Measurements from ENCODE around the gene RSRC1. TPM values are rescaled to one million over a fixed set of nuclear protein-coding genes. Genes with fewer than 3 reads are reported as not detected.

Gene RSRC1
- total and polyA plus RNA-seq, 2 of the 8 experiments (the other 6 are each of a cell fraction or from before 2014, with no cell fraction given) = 2.0 to 27.9 TPM

GRCh38 chr3:158261371-158261991 lies 151.6 kb downstream of the RSRC1 start (continued):
- no peak for TF ChIP-seq BRCA1 (IDR thresholded peaks at IDR 0.05; ENCODE audit: low read depth, low read length)

GRCh38 chr3:158264894-158265293 lies 155.0 kb downstream of the RSRC1 start:
- Histone ChIP-seq H2BK12ac (ENCODE audit: low read depth, low read length) (no peak overlapping the region), H2BK20ac (ENCODE audit: low read length) (no peak overlapping the region), H3K23me2 (ENCODE audit: low read depth, low read length) (no peaks in the 10 kb centered on the region), H4K91ac (replicated peaks; ENCODE audit: insufficient read length, low read length) (no peak overlapping the region), H4K8ac (ENCODE audit: extremely low read depth, insufficient read depth, low read length) (no peak overlapping the region), H2BK120ac (replicated peaks; ENCODE audit: low read depth, low read length) (no peak overlapping the region), H3K14ac (ENCODE audit: insufficient read length) (no peak overlapping the region), H3K4me1 (replicated peaks in 1 of 4; ENCODE audit: control insufficient read depth in 3 of 4, insufficient read depth in 4 of 4, low read length in 3 of 4) (no peaks in the 10 kb centered on the region), H3K27ac (ENCODE audit: low read depth, low read length) (no peak overlapping the region), H4K5ac (ENCODE audit: insufficient read length, low read depth, low read length) (no peak overlapping the region), H3K79me1 (ENCODE audit: low read depth, low read length) (no peaks in the 10 kb centered on the region), H3K9me3 (ENCODE audit: insufficient read depth in 2 of 2, low read depth in 1 of 2, low read length in 1 of 2) (no peaks in the 10 kb centered on the region; a peak in 3 of 4 replicates), H3K79me2 (ENCODE audit: control insufficient read depth in 1 of 2, insufficient read depth in 2 of 2, low read length in 2 of 2) (no peaks in the 10 kb centered on the region), H4K20me1 (replicated peaks in 1 of 2; ENCODE audit: control insufficient read depth in 1 of 2, insufficient read depth in 2 of 2, low read length in 2 of 2) (no peaks in the 10 kb centered on the region), H3K36me3 (ENCODE audit: control insufficient read depth in 2 of 4, insufficient read depth in 4 of 4, low read length in 3 of 4) (no peaks in the 10 kb centered on the region), H2BK15ac (ENCODE audit: low read length) (no peak overlapping the region), H3K56ac (replicated peaks; ENCODE audit: insufficient read length, low read depth, low read length) (no peak overlapping the region), H3K4ac (replicated peaks; ENCODE audit: insufficient read length, low read depth, low read length) (no peak overlapping the region), H2BK5ac (ENCODE audit: low read depth, low read length) (no peak overlapping the region), H3K4me3 (ENCODE audit: extremely low read depth in 1 of 4, insufficient read depth in 2 of 4, low read depth in 3 of 4, low read length in 4 of 4) (no peak overlapping the region), H3K27me3 (replicated peaks in 1 of 4; ENCODE audit: control insufficient read depth in 3 of 4, extremely low read depth in 1 of 4, insufficient read depth in 3 of 4, low read length in 3 of 4) (no peaks in the 10 kb centered on the region), H3K23ac (ENCODE audit: insufficient read length) (no peak overlapping the region), H3K4me2 (ENCODE audit: insufficient read depth in 1 of 2, low read depth in 2 of 2, low read length in 2 of 2) (no peak overlapping the region), H2AK5ac (ENCODE audit: low read depth, low read length) (no peak overlapping the region), H2AFZ (ENCODE audit: low read length) (no peak overlapping the region), H3K9ac (replicated peaks in 1 of 4; ENCODE audit: extremely low read depth in 1 of 4, low read depth in 3 of 4, low read length in 3 of 4) (no peak overlapping the region), H3K18ac (ENCODE audit: extremely low read depth, low read length) (no peak overlapping the region)
- ChIA-PET POLR2A (ENCODE audit: partially characterized antibody) (no interaction called here), CTCF (ENCODE audit: partially characterized antibody) (no interaction called here)
- DNase-seq (ENCODE audit: low read depth in 1 of 2, low spot score in 2 of 2) = no peak
- TF ChIP-seq EGR1 (IDR thresholded peaks at IDR 0.05; ENCODE audit: borderline replicate concordance, low read depth, low read length) (no peak), TBP (IDR thresholded peaks at IDR 0.05; ENCODE audit: low read depth, low read length) (no peak), E2F6 (IDR thresholded peaks at IDR 0.05) (no peak), EZH2 (IDR thresholded peaks at IDR 0.05; ENCODE audit: low read depth, low read length, severe bottlenecking) (no peak), MAFK (IDR thresholded peaks at IDR 0.05; ENCODE audit: low read depth, low read length) (no peak), SAP30 (IDR thresholded peaks at IDR 0.05; ENCODE audit: insufficient read depth, insufficient replicate concordance, low read length) (no peak), YY1 (IDR thresholded peaks at IDR 0.05; ENCODE audit: low read depth, low read length) (no peak)
- FAIRE-seq = no peak

Measured in H1 (cell line).